Measurements from ENCODE around the gene CIROP.

Gene CIROP

DNA sequence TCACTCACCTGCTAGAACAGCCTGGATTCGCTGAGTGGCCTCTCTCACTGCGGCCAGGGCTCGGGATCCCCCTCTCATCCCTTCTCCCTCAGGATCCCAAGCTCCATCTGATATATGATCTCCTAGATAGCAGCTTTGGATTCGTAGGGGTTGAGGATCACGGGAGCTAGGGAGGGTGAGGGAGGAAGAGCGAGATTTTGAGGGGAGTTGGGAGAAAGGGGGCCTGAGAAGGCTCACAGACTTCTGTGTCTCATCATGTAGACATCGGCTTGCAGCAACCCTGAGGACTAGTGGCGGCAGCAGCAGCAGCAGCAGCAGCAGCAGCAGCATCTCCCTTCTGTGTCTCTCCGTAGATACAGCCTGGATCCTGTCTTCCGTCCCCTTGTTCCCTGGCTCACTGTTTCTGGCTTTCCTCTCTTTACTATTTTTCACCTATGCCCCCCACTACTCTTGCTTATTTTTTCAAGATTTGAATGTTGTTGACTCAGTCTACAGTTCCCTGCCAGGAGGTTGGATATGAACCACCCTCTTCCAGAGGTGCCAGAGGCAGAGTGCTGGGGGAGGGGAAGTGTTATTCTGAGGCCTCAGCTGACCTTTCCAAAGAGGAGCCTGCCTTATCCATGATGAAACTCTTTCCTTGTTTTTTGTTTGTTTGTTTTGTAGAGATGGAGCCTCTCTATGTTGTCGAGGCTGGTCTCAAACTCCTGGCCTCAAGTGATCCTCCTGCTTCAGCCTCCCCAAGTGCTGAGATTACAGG is at the start of gene CIROP:
TSS of gene CIROP (minus strand) at position 399 of the 757 bp plus-strand sequence. CDS start at position 330, 69 bp downstream.
- DNase-seq (ENCODE audit: low read depth in 1 of 2, low spot score in 1 of 2) = no peak

- DNase-seq (ENCODE audit: low read depth in 1 of 2, low spot score in 1 of 2) = no peak
Observed at GRCh38 chr14:23153851-23154796, 49.3 kb upstream of the CIROP start.

DNA sequence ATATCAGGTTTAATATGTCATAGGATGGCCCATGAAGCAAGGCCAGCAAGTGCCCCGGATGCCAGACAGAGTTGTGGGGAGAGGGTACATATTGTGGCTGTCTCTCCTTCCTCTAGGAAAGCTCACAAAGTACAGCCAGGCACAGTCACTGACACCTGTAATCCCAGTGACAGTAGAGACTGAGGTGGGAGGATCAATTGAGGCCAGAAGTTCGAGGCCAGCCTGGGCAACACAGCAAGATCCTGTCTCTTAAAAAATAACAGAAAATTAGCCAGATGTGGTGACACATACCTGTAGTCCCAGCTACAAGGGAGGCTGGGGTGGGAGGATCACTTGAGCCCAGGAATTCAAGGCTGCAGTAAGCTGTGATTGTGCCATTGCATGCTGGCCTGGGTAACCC is 46.6 kb upstream of the CIROP start:
- DNase-seq (ENCODE audit: low read depth in 1 of 2, low spot score in 1 of 2) = no peak

DNA sequence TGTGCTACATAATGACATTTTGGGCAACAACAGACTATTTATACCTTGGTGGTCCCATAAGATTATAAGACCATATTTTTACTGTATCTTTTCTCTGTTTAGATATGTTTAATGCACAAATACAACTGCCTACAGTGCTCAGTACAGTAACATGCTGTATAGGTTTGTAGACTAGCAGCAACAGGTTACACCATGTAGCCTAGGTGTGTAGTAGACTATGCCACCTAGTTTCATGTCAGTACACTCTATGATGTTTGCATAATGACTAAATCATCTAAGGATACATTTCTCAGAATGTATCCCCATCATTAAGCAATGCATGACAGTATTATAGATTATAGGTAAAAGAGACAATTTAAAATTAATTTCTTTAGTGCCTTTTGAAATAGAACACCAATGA is 45.0 kb upstream of the CIROP start:
- no peak for DNase-seq (ENCODE audit: low read depth in 1 of 2, low spot score in 1 of 2)

GRCh38 chr14:23148591-23149249 is 43.9 kb upstream of the CIROP start:
- no peak for DNase-seq (ENCODE audit: low read depth in 1 of 2, low spot score in 1 of 2)

DNA sequence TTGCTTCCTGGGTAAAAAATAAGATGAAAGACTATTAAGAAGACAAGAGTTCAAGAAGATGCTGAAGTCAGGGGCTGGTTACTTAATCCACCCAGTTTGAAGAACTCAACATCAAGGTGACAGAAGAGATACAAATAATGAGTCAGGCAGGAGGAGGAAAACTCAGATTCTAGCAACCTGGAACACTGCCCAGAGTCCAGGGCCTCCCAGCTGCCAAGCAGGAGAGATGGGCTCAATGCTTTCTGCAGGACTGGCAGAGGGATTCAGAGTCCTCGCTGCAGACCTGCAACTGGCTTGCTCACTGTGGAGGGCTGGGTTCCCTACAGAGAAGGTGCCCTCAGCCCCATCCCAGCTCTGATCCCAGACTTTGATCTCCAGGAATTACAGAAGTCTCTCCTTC is 42.9 kb upstream of the CIROP start:
- DNase-seq (ENCODE audit: low read depth in 1 of 2, low spot score in 1 of 2) = no peak

GRCh38 chr14:23146980-23147379 is 42.2 kb upstream of the CIROP start:
- no peak for DNase-seq (ENCODE audit: low read depth in 1 of 2, low spot score in 1 of 2)

DNA sequence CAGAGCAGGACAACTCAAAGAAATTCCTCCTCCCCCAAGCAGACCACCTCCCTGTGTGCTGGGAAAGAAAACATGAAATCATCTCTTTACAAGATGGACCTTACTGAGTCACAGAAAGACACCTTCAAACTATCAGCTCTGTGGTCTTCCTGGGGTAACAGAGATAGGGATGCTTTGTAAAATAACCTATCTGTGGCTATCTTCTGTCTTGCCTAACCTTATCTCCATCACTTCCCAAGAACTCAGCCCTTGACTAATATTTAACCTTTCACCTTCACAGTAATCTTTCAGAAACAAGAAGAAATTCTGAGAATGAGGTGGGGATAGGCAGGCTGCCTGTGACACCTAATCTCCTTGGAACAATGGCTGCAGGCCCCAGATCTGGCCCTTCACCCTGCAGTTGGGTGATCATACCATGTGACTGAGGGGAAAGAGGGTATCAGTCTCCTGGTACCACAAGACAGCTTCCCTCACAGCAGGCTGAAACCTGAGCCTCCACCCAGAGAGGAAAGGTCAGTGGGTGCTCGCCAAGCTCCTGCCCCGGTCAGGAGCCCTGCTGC is 41.6 kb upstream of the CIROP start:
- DNase-seq (ENCODE audit: low read depth in 1 of 2, low spot score in 1 of 2) = no peak

GRCh38 chr14:23145794-23146350 is 41.1 kb upstream of the CIROP start:
- DNase-seq (ENCODE audit: low read depth in 1 of 2, low spot score in 1 of 2) = no peak

GRCh38 chr14:23143911-23144310 is 39.1 kb upstream of the CIROP start:
- no peak for DNase-seq (ENCODE audit: low read depth in 1 of 2, low spot score in 1 of 2)

- no peak for DNase-seq (ENCODE audit: low read depth in 1 of 2, low spot score in 1 of 2)
Observed at GRCh38 chr14:23142826-23143225, 38.0 kb upstream of the CIROP start.

GRCh38 chr14:23141706-23142444 is 37.1 kb upstream of the CIROP start:
- no peak for DNase-seq (ENCODE audit: low read depth in 1 of 2, low spot score in 1 of 2)

GRCh38 chr14:23140371-23140770 is 35.6 kb upstream of the CIROP start:
- no peak for DNase-seq (ENCODE audit: low read depth in 1 of 2, low spot score in 1 of 2)

- no peak for DNase-seq (ENCODE audit: low read depth in 1 of 2, low spot score in 1 of 2)
Observed at GRCh38 chr14:23139874-23140273, 35.1 kb upstream of the CIROP start.

DNA sequence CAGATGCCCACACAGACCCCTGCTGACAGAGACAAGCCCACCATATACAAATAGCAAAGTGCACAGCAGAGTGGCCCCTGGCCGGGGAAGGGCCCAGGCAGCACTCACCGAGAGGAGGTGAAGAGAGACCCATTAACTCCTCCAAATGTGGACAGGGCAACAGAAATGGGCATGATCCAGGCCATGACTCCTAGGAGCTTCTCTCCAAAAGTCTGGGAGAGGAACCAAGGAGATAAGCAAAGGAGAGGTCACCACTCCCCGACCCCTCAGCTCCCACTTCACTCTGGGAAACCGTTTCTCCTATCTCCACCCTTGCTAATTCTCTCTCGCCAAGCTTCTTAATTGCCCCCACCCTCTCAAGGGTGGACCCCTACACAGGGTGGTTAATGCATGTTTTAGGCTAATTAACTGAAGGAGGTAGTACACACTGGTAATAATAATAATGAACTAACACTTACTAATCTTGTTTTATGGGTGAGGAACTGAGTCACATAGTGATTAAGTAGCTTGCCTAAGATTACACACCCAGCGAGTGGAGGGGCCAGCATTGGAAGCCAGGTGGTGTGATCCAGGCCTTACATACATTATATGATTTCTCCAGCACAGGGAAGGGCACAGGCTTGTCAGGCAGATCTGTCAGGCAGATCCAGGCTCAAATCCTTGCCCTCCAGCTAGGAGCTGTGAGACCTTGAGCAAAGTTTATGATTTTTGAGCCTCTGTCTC is 33.2 kb upstream of the CIROP start:
- DNase-seq (ENCODE audit: low read depth in 1 of 2, low spot score in 1 of 2) = no peak

GRCh38 chr14:23137192-23137812 is 32.5 kb upstream of the CIROP start:
- no peak for DNase-seq (ENCODE audit: low read depth in 1 of 2, low spot score in 1 of 2)

DNA sequence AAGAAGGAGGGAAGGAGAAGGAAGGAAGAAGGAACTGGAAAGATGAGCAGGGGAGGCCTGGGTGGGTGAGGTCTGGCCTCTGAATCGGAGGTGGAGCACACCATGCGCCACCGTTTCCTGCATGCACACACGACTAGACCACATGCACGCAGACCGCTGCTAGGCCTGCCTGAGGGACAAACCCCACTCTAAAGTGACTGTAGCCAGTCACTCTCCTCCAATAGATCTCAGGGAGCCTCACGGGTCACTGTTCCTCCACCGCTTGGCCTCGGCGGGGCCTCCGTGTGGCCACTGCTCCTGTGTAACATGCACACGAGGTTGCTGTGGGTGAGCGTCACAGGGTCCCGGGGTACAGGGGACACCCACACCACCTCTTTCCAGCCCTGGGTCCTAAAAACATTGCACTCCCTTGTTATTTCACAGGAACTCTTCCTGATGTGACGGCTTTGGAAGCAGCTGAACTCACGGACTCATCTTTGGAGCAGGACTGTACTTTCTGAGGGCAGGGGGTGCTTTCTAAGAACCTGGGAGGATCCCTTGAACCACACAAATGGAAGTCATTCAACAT is 31.9 kb upstream of the CIROP start:
- no peak for DNase-seq (ENCODE audit: low read depth in 1 of 2, low spot score in 1 of 2)

- no peak for DNase-seq (ENCODE audit: low read depth in 1 of 2, low spot score in 1 of 2)
Observed at GRCh38 chr14:23132970-23133369, 28.2 kb upstream of the CIROP start.

DNA sequence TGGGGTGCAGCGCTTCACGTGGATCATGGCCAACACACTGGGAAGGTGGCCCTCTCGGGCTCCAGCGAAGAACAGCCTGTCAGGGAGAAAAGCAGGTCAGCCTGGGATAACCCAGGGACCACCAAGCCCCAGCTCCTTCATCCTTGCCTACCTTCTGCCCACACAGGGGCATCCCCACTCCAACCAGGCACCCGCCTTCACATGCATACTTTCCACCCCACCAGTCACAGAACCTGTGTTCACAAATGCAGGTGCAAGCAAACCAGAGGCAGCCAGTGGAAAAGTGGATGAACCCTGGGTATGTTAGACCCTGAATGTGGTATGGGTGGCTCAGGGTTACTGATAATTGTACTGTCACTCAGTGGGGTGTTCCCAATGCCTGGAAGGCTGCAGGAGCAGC is 26.7 kb upstream of the CIROP start:
- DNase-seq (ENCODE audit: low read depth in 1 of 2, low spot score in 1 of 2) = no peak

All from activated T-helper 1 cell treated with anti-CD3 and anti-CD28 coated beads, Interleukin-2, amount 50 U/mL, for 16 hours (primary cell).